Fibroblast of upper back skin (primary cell): Measurements from ENCODE around the gene DCANP1.
"Not testable (repeated sequence)": the region's sequence is repeated elsewhere in the genome, so short reads cannot be mapped to it uniquely, and the experiment has no call there.

Source experiments
- DNase-seq: peaks from one replicate; pipeline ENCODE4 v3.0.0-alpha.2; 2013

Gene DCANP1, protein sequence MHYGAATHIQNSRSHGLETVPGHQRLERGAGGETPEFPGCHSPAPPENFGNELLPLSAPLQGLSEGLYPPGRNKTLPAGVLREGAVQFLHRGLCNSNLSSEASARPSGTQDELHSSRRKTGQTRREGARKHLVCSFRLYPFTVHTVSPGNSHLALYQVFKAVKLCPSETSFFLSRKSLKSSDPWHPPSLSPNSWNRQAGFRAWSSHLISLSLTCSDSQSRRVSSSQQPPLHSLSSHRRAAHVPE

DNA sequence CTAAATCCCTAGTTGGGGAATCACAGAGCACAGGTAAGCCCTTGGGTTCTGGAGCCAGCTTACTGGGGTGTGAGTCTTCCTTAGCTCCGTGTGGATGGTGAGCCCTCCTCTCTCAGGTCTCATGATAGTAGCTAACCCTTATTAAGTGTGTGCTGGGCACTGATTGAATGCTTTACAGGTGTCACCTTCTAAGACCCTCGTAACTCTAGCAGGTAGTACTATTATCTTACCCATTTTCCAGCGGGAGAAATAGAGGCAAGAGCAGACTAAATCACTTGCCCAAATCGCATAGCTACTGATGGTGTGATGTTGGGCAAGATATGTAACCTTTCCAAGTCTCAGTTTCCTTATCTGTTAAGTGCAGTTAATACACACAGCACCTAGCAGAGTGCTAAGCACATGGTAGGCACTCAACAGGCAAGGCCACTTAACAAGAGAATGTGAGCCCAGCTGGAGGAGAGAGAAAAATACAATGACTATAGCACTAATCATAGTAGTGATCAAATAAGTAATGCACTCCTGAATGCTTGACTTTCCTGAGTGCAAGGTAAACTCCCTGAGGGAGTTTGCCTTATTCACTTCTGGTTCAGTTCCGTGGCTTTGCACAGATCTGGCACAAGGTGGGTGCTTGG, at the start of gene DCANP1:
Gene DCANP1 (minus strand): TSS at position 51 of the 632 bp plus-strand sequence. CDS start 240 bp downstream, outside the sequence.
- DNase-seq: no peak

DNA sequence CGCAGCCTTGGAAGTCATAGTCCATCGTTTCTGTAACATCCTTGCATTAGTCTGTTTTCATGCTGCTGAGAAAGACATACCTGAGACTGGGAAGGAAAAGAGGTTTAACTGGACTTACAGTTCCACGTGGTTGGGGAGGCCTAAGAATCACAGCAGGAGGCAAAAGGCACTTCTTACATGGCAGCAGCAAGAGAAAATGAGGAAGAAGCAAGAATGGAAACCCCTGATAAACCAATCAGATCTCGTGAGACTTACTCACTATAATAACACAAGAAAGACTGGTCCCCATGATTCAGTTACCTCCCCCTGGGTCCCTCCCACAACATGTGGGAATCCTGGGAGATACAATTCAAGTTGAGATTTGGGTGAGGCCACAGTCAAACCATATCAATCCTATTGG, 48.4 kb upstream of the DCANP1 start:
- not testable (repeated sequence) for DNase-seq

GRCh38 chr5:135494196-135494595, 47.0 kb upstream of the DCANP1 start:
- no peak for DNase-seq

- peak; percentile 79 for DNase-seq
Measured at GRCh38 chr5:135493406-135494180, 46.4 kb upstream of the DCANP1 start.

DNA sequence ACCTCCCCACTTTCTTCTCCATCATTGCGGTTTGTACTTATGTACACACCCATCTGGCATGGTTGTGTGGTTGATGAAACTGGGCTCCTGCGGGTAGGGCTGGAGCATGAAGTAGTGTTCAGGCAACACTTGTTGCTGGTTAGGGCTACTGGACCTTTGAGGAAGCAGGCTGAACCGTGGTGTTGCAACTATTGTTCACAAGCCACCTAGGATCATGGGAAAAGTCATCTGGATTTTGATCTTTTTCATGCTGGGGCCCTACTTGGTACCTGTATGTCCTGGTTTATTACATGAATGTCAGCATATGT, 45.1 kb upstream of the DCANP1 start:
- DNase-seq: no peak

DNA sequence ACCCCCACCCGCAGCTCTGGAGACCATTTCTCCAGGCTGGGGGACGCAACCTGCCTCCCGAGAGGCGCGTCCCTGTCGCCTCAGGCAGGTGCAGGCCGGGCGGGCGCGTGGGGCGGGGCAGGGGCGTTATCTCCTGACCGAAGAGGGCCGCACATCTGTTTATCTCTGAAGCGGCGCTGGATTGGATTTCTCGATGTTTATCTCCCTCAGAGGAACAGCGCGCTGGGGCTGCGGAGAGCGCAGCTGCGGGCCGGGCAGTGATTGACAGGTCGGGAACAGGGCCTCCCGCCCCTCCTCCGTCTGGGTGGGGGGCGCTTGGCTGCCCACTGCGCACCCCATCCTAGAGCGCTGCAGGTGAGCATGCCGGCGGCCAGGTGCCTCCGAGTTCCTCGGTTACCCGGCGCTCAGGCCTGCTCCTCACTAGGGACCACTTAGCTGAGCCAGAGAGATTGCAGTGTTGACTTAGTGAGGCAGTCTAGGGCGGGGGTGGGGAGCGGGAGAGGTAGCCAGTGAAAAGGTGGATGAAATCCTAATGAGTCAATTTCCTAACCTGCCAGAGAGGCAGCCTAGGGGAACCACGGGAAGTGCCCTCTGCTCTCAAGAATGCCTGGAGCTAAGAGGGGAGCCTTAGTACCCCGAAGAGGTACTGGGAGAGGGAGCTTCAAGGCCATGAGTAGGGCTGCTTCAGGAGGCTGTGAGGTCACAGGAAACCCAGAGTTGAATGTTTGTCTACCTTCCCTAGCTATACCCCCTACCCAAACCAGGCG, 44.6 kb upstream of the DCANP1 start:
- DNase-seq: no peak

DNA sequence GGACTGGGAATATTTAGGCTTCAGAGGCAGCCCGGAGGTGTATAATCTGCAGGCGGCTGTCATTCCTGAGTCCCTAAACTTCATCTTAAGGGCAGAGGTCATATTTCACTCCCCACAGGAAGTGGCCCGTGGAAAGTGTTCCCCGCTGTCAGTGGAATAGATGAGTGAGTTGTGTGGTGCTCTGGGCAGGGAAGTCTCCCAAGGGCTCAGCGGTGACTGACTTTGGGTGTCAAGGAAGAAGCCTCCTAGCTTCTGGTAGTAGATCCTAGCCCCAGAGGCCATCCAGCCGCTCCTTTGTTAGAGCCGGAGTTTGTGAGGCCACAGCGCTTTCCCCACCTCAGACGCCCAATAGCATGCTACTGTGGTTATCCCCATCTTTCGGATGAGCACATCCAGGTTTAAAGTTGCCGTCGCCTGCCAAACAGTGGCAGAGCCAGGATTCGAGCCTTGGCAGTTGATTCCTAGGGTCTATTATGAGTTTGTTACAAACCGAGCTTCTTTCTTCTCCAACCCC, 43.9 kb upstream of the DCANP1 start:
- DNase-seq: no peak

GRCh38 chr5:135490245-135491037, 43.3 kb upstream of the DCANP1 start:
- DNase-seq: no peak

DNA sequence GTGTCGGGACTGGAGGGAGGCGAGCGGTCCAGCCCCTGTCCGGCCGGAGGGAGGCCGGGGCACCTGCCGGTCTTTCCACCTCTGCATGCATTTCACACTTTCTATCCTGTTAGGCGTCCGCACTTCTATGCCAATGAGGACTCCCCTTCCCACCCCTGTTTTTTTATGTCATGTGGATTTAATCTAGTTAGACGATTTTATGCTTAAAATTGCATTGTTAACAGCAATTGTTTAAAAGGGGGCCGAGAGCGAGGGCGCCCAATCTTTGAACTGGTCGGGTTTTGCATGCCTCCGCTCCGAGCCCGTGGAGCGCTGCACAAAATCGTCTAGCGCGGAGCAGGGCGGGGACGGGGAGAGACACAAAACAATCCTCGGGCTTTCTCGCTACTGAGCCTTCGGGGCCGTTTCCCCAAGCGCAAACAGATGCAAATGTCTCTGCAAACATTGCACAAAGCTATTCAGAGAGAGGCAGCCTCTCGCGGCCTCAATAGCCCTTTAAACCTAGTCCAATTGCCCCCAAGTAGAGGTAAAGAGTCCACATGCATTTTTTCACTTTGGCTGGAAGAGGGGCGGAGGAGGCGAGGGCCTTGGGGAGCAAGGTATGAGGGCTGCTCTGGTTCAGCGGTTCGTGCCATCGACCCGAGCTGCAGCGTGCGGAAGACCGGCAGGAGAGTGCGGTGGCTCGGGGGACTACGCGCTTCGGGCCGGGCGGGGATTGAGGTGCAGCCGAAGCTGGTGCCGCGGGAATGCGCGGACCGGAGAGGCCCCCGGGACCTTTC, 42.5 kb upstream of the DCANP1 start:
- DNase-seq: no peak

DNA sequence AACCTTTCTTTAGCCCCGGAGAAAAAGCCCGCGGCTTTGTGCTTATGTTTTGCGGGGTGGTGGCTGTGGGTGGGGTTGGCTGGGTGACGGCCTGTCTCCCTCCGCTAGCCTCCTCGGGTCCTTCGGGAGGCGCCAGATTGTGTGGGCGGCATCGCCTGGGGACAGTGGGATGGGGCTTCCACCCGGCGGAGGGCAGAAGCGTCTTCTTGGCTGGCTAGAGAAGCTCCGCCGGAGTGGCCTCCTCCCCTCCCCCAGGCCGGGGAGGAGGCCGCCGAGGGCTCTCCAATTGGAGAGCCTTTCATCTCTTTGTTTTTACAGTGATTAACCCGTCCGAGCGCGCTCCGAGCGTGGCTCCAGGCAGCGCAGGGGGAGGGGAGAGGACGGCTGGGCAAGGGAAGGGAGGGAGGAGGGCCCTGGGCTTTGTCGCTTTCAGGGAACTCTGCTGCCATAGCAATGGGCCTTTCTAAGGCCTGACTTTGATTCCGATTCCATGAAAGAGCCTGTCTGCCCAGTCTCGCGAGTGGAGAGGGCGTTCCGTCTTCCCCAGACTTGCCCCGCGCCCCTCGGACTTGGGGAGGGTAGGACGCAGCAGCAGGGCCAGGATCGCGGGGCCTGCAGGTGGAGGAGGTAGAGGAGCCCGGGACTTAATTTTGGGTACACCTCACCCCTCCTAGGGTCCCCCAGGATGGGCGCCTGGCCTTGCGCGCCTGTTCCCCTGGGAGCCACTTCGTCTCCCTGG, 41.7 kb upstream of the DCANP1 start:
- DNase-seq: peak; percentile 66

DNA sequence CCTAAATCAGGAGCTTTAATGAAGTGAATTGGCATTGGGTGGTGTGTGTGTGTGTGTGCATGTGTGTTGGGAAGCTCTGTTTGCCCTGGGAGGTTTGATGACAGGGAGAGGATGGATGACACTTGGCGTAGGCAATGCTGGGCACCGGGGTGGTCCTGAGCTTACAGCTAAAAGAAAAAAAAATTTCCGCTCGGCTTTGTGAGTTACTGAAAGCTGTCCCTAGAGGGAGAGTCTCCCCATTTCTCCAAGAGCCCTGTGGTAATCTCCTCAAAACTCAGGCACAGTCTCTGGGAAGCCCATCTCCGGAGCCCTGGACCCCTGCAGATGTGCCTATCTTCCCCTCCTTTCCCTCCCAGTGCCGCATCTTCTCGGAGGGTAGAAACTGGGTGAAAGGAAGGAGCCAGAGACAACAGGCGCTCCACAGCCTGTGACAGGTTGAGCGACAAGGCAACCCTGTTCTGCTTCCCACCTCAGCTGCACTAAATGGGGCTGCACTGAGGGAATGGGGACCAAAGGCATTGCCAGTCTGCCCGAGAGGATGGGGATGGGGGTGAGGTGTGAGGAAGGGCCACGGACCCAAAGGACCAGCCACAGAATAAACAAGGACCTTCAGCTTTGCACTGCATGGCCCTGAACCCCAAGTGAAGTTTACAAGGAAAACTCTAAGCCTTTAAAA, 40.8 kb upstream of the DCANP1 start:
- no peak for DNase-seq

DNA sequence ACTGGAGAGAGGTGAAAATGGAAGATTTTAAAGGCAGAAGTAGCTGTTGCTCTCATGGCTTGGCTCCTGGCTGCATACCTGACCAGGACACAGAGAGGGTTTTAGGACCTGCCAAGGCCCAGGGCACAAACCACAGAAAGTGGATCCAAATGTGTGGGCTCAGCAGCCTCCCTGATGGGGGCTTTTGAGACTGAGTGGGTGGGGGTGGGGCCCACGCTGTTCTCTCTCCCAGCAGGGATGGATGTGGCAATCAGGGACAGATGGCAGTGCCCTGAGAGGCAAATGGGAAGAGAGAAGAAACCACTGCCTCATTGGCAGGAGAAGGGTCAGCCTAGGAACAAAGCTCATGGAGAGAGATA, 39.9 kb upstream of the DCANP1 start:
- no peak for DNase-seq

DNA sequence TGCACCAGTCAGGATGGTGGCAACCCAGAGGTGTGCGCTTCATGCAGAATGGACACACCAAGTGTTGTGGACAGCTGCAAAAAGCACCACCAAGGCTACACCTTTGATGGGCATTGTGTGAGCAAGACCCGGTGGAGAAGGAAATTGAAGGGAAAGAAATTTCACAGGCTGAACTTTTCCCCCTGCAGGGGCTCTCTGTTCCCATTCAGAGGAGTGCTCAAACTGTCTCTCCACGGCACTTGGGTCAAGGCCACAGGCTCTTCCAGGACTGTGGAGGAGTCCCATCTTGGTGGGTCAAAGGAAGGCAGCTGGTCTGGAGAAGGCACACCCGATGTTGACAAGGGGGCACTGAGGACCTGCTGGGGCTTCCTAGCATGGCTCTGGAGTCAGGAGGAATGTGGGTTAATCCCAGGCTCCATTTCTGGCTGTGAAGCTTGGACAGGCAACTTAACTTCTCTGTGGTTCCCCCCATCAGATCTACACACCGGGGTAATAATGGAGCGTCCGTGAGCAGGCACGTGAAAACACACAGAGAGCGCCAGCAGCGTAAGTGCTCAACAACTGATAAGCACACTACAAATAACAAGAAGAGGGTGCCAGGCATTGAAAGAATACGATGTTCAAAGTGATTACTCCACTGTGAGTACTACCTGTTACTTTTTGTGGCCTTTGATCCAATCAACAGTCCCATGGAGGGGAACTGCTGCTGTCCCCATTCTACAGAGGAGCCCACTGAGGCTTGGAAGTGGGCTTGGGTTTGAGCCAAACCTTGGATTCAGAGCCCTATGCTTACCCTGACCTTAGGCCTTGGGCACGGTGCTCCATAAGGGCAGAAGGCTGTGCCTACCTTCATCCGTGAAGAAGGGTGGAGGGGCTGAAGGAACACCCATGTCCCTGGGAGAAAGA, 39.2 kb upstream of the DCANP1 start:
- DNase-seq: no peak

GRCh38 chr5:135484674-135485086, 37.5 kb upstream of the DCANP1 start:
- DNase-seq: no peak

DNA sequence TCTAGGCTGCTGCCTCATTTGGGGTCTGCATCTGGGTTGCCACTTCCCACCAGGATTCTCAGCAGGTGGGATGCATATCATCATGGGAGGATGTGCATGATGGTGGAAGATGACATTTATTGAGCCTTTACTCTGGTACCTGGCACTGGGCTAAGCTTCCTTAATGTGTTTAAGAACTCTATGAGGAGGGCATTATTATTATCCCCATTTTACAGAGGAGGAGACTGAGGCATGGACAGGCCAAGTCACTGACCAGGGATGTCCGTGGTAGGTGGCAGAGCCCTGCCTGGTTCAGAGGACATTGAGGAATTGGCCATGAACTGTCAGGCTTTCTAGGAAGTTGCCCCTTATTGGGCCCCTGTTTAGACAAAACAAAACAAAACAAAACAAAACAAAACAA, 36.1 kb upstream of the DCANP1 start:
- no peak for DNase-seq

GRCh38 chr5:135482381-135482933, 35.3 kb upstream of the DCANP1 start:
- no peak for DNase-seq

GRCh38 chr5:135481909-135482311, 34.8 kb upstream of the DCANP1 start:
- DNase-seq: no peak

GRCh38 chr5:135481387-135481786, 34.2 kb upstream of the DCANP1 start:
- DNase-seq: no peak

GRCh38 chr5:135480511-135480910, 33.4 kb upstream of the DCANP1 start:
- no peak for DNase-seq
